C4-2B (cell line): ENCODE data around the gene RALBP1.

Source experiments
- H3K27ac ChIP-seq: fragments of 450-650 bp; 2 replicates; pipeline ENCODE4 v1.5.1; 2017
- CTCF ChIP-seq: fragments of 450-650 bp; conservative IDR thresholded peaks from 2 replicates; pipeline ENCODE4 v1.5.1; 2017; ENCODE audit warnings: mild to moderate bottlenecking
- ZFX ChIP-seq: fragments of 450-650 bp; IDR thresholded peaks from 2 replicates; pipeline ENCODE4 v1.6.1; 2017

Gene RALBP1

GRCh38 chr18:9545029-9545428, 69.7 kb downstream of the RALBP1 start:
- no peak for TF ChIP-seq ZFX
- TF ChIP-seq CTCF = no peak
- no peak overlapping the region for H3K27ac ChIP-seq

GRCh38 chr18:9546468-9546867, 71.2 kb downstream of the RALBP1 start:
- no peak for TF ChIP-seq CTCF
- no peak for TF ChIP-seq ZFX
- H3K27ac ChIP-seq = no peak overlapping the region

- H3K27ac ChIP-seq = no peak overlapping the region
- TF ChIP-seq CTCF (no peak), ZFX (no peak)
Observed at GRCh38 chr18:9547782-9548181, 72.5 kb downstream of the RALBP1 start.

GRCh38 chr18:9549405-9549804, 74.1 kb downstream of the RALBP1 start:
- no peak overlapping the region for H3K27ac ChIP-seq
- TF ChIP-seq CTCF = peak; percentile 58
- no peak for TF ChIP-seq ZFX

- no peak for TF ChIP-seq CTCF
- TF ChIP-seq ZFX = no peak
- H3K27ac ChIP-seq = no peak overlapping the region
Observed at GRCh38 chr18:9550429-9550828, 75.1 kb downstream of the RALBP1 start.

- no peak for TF ChIP-seq ZFX
- no peak for TF ChIP-seq CTCF
- no peak overlapping the region for H3K27ac ChIP-seq
Observed at GRCh38 chr18:9552191-9552590, 76.9 kb downstream of the RALBP1 start.

GRCh38 chr18:9552616-9553015, 77.3 kb downstream of the RALBP1 start:
- no peak for TF ChIP-seq ZFX
- TF ChIP-seq CTCF = no peak
- H3K27ac ChIP-seq = no peak overlapping the region
